Choroid plexus epithelial cell (primary cell): ENCODE data around the gene IARS1.

Experiments
- DNase-seq: peaks from one replicate; pipeline ENCODE4 v3.0.0-alpha.2; 2010; ENCODE audit warnings: low read depth
- H3K4me3 ChIP-seq: 2 replicates; pipeline ENCODE4 v1.5.1; 2011; ENCODE audit warnings: low read depth, mild to moderate bottlenecking, control low read depth, low read length, moderate library complexity
- TF ChIP-seq, protein P1 (sequence below): conservative IDR thresholded peaks from 2 replicates; pipeline ENCODE4 v1.5.1; 2011; ENCODE audit warnings: low read depth, mild to moderate bottlenecking, control low read depth, inconsistent platforms, low read length, moderate library complexity

IARS1 gene

DNA sequence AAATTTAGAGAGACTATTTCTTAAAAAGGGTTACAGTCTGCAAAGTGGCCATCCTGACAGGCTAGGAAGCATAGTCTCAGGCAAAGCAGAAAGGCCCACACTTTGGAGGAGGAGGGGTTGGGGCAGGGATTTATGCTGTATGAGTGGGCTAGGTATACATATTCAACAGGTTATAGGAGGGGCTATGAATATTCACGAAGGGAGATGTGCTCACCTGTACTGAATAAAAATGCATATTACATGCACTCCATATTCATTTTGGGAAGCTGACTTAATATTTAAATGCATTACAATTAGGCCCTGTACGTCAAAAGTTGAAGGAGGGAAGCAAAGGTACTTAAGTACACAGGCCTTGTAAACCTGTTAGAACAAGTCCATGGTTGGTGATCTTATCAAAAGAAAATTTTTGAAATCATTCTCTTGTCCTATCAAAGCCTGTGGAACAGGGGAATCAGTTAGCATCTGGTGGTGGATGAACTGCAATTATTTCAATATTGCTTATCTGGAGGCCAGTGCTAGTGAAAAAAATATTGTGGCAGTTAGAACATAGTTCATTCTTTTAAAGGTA, 33.9 kb upstream of the IARS1 start:
- no peak for DNase-seq
- TF ChIP-seq, protein P1, sequence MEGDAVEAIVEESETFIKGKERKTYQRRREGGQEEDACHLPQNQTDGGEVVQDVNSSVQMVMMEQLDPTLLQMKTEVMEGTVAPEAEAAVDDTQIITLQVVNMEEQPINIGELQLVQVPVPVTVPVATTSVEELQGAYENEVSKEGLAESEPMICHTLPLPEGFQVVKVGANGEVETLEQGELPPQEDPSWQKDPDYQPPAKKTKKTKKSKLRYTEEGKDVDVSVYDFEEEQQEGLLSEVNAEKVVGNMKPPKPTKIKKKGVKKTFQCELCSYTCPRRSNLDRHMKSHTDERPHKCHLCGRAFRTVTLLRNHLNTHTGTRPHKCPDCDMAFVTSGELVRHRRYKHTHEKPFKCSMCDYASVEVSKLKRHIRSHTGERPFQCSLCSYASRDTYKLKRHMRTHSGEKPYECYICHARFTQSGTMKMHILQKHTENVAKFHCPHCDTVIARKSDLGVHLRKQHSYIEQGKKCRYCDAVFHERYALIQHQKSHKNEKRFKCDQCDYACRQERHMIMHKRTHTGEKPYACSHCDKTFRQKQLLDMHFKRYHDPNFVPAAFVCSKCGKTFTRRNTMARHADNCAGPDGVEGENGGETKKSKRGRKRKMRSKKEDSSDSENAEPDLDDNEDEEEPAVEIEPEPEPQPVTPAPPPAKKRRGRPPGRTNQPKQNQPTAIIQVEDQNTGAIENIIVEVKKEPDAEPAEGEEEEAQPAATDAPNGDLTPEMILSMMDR, result no peak
- no peak overlapping the region for H3K4me3 ChIP-seq

DNA sequence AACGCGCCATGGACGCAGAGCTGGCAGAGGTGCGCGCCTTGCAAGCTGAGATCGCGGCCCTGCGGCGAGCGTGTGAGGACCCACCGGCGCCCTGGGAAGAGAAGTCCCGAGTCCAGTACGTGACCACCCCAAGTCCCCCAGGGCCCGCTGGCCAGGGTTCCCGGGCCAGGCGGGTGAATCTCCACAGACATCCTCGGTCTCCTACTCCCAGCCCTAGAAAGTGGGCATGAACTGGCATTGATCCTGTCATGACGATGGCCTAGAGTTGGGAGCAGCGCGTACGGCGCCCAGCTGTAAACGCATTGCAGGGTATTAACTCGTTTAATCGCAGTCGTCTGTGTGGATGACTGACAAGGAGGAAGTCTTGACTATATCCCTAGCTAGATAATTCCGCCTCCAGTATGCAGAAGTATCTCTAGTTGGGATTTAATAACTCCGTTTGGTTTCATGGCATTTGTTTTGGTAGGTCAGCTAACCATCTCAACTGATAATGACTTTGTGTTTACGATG, 32.5 kb upstream of the IARS1 start:
- TF ChIP-seq, protein P1, result no peak
- no peak for DNase-seq
- H3K4me3 ChIP-seq, result peak overlapping the region; percentile 85

DNA sequence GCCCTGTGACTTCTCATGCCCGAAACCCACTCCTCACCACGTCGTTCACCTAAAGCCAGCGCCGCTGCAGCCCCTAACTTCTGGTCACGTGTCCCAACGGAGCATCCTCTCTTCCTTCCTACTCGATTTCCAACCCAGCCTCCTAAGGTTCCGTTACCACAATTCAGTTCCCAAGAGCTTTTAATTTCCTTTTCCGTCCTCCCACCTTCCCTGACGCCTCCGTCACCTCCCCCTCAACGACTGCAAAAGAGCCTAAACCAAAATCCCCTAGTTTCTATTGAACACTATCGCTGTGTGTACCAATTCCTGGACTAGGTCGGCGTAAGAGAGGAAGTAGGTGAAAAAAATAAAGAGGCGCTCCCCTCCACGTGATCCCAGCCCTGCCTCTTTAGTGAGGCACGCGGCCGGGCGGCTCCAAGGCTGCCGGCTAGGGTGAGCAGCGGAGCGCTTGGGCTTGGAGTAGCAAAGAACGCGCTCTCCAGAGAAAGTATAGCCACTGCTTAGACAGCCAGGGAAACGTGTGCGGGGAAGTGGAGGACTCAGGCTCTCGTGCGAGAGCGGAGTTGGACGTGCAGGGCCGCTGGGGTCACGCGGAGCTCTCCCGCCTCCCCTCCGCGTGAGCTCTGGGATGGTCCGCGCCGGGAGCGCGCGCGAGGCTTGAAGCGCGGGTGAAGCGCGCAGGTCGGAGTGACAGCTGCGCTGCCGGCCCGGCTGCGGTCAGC, 31.9 kb upstream of the IARS1 start, which contains the start of the genes CENPP and NOL8:
Gene CENPP, plus strand, starts transcription at position 685 of the 722 bp plus-strand sequence.
Gene NOL8, minus strand, starts transcription at position 82 of the 722 bp plus-strand sequence. CDS start 1,189 bp downstream, outside the sequence.
- peak; percentile 92 for DNase-seq
- TF ChIP-seq, protein P1, result no peak
- peak within 1 kb of the TSS; percentile 85 for H3K4me3 ChIP-seq

DNA sequence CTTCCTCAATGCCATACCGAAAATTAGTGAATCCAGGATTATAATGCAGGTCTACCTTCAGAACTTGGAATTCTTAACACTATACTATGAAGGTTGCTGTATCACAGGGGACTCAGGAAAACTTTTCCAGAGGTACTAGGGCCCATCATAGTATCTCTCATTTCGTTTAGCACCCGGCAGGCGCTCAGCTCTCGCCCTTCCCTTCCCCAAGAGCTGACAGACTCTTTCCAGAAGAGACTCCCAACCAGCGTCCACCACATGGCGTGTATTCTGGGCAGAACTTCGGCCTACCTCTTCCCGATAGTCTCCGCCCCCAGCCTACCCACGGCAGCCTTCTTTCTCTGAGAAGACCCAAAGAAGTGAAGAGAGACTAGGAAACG, 31.4 kb upstream of the IARS1 start:
- DNase-seq, result no peak
- H3K4me3 ChIP-seq, result peak overlapping the region; percentile 85
- TF ChIP-seq, protein P1, result no peak

DNA sequence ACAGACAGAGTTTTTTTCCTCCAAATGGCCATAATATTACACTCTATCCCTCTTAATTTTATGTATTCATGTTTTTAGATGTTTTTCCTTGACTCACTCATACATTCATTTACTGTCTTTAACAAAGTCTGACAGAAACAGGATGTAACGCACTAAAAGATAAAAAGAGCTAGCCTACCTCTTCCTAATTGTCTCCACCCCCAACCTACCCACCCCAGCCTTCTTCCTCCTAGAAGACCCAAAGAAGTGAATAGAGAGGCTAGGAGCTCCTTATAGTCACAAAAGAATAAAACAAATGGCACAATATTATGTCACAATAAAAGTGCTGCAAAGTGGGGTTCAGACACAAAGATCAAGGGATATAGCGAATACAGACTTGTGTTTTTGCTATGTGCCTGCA, 30.9 kb upstream of the IARS1 start:
- TF ChIP-seq, protein P1, result no peak
- no peak for DNase-seq
- peak overlapping the region; percentile 85 for H3K4me3 ChIP-seq

DNA sequence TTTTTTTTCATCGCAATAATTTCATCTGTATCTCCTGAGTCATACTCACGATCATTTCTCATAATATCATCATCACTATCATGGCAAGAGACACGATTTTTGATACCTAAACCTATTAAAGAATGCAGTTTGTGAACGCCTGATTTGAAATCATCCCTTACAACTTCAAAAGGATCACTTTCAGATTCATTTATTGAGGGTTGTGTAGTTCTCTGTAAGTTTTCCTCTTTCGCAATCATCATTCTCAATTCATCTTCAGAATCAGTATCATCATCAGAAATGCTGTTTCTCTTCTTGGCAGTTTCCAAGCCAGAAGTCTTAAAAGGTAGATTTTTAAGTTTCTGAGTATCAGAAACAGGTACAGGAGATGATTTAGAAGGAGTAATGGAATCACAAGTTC, 22.0 kb upstream of the IARS1 start:
- no peak for DNase-seq
- no peak overlapping the region for H3K4me3 ChIP-seq
- TF ChIP-seq, protein P1, result no peak
